Rectal smooth muscle tissue (tissue), 1 donor: ENCODE data around the gene OCSTAMP.

Experiments
- H3K27ac ChIP-seq: one replicate; pipeline ENCODE4 v1.7.0; 2013; ENCODE audit warnings: low read depth, low read length, inconsistent platforms
- H3K27me3 ChIP-seq: one replicate; pipeline ENCODE4 v1.7.0; 2013; ENCODE audit warnings: low read length; ENCODE audit not compliant: control insufficient read depth, insufficient read depth
- H3K36me3 ChIP-seq: one replicate; pipeline ENCODE4 v1.7.0; 2013; ENCODE audit warnings: low read length; ENCODE audit not compliant: control insufficient read depth, insufficient read depth
- H3K4me1 ChIP-seq: one replicate; pipeline ENCODE4 v1.7.0; 2013; ENCODE audit warnings: low read length; ENCODE audit not compliant: control insufficient read depth, insufficient read depth
- H3K4me3 ChIP-seq: one replicate; pipeline ENCODE4 v1.7.0; 2013; ENCODE audit warnings: low read length
- H3K9ac ChIP-seq: one replicate; pipeline ENCODE4 v1.7.0; 2013; ENCODE audit warnings: low read length

Gene OCSTAMP

GRCh38 chr20:46550461-46550860 is at the start of gene OCSTAMP:
Gene OCSTAMP, minus strand, starts transcription at chr20:46550654. Its CDS starts 94 bp downstream, at chr20:46550560.
- H3K27ac ChIP-seq, result no peak within 1 kb of the TSS
- no peaks in the 10 kb centered on the region for H3K36me3 ChIP-seq
- no peak within 1 kb of the TSS for H3K9ac ChIP-seq
- no peaks in the 10 kb centered on the region for H3K27me3 ChIP-seq
- no peak within 1 kb of the TSS for H3K4me3 ChIP-seq
- H3K4me1 ChIP-seq, result no peaks in the 10 kb centered on the region

- H3K4me1 ChIP-seq, result no peaks in the 10 kb centered on the region
- H3K9ac ChIP-seq, result no peak overlapping the region
- no peak overlapping the region for H3K4me3 ChIP-seq
- H3K36me3 ChIP-seq, result no peaks in the 10 kb centered on the region
- no peaks in the 10 kb centered on the region for H3K27me3 ChIP-seq
- H3K27ac ChIP-seq, result no peak overlapping the region
These were observed 49.0 kb upstream of the OCSTAMP start for GRCh38 chr20:46599227-46599987.

- no peak overlapping the region for H3K4me3 ChIP-seq
- no peaks in the 10 kb centered on the region for H3K27me3 ChIP-seq
- H3K36me3 ChIP-seq, result no peaks in the 10 kb centered on the region
- no peaks in the 10 kb centered on the region for H3K4me1 ChIP-seq
- no peak overlapping the region for H3K9ac ChIP-seq
- H3K27ac ChIP-seq, result no peak overlapping the region
These were observed 45.5 kb upstream of the OCSTAMP start for GRCh38 chr20:46595933-46596332.

- H3K9ac ChIP-seq, result no peak overlapping the region
- H3K27me3 ChIP-seq, result no peaks in the 10 kb centered on the region
- no peak overlapping the region for H3K4me3 ChIP-seq
- no peak overlapping the region for H3K27ac ChIP-seq
- no peaks in the 10 kb centered on the region for H3K4me1 ChIP-seq
- H3K36me3 ChIP-seq, result no peaks in the 10 kb centered on the region
These were observed 44.3 kb upstream of the OCSTAMP start for GRCh38 chr20:46594725-46595124.

- Histone ChIP-seq H3K9ac (no peak overlapping the region), H3K27ac (no peak overlapping the region), H3K36me3 (no peaks in the 10 kb centered on the region), H3K4me1 (no peaks in the 10 kb centered on the region), H3K27me3 (no peaks in the 10 kb centered on the region), H3K4me3 (no peak overlapping the region)
These were observed 42.3 kb upstream of the OCSTAMP start for GRCh38 chr20:46592580-46593362.

GRCh38 chr20:46590443-46590842 is 40.0 kb upstream of the OCSTAMP start:
- H3K4me3 ChIP-seq, result no peak overlapping the region

GRCh38 chr20:46588532-46589511 is 38.4 kb upstream of the OCSTAMP start:
- H3K9ac ChIP-seq, result no peak overlapping the region
- no peaks in the 10 kb centered on the region for H3K4me1 ChIP-seq
- no peak overlapping the region for H3K4me3 ChIP-seq
- no peak overlapping the region for H3K27ac ChIP-seq
- H3K27me3 ChIP-seq, result no peaks in the 10 kb centered on the region
- no peaks in the 10 kb centered on the region for H3K36me3 ChIP-seq

More at GRCh38 chr20:46590443-46590842, 40.0 kb upstream of the OCSTAMP start:
- Histone ChIP-seq H3K27ac (no peak overlapping the region), H3K9ac (no peak overlapping the region), H3K27me3 (no peaks in the 10 kb centered on the region), H3K4me1 (no peaks in the 10 kb centered on the region), H3K36me3 (no peaks in the 10 kb centered on the region)

GRCh38 chr20:46587986-46588385 is 37.5 kb upstream of the OCSTAMP start:
- Histone ChIP-seq H3K27me3 (no peaks in the 10 kb centered on the region), H3K4me3 (no peak overlapping the region), H3K36me3 (no peaks in the 10 kb centered on the region), H3K9ac (no peak overlapping the region), H3K27ac (no peak overlapping the region), H3K4me1 (no peaks in the 10 kb centered on the region)

GRCh38 chr20:46586724-46587123 is 36.3 kb upstream of the OCSTAMP start:
- no peaks in the 10 kb centered on the region for H3K27me3 ChIP-seq
- H3K9ac ChIP-seq, result no peak overlapping the region
- no peaks in the 10 kb centered on the region for H3K4me1 ChIP-seq
- no peaks in the 10 kb centered on the region for H3K36me3 ChIP-seq
- H3K27ac ChIP-seq, result no peak overlapping the region
- no peak overlapping the region for H3K4me3 ChIP-seq

GRCh38 chr20:46584508-46584907 is 34.1 kb upstream of the OCSTAMP start:
- H3K36me3 ChIP-seq, result no peaks in the 10 kb centered on the region
- H3K27me3 ChIP-seq, result no peaks in the 10 kb centered on the region
- H3K27ac ChIP-seq, result no peak overlapping the region
- H3K4me3 ChIP-seq, result no peak overlapping the region
- H3K9ac ChIP-seq, result no peak overlapping the region
- no peaks in the 10 kb centered on the region for H3K4me1 ChIP-seq

GRCh38 chr20:46583411-46584214 is 33.2 kb upstream of the OCSTAMP start:
- Histone ChIP-seq H3K27ac (no peak overlapping the region), H3K27me3 (no peaks in the 10 kb centered on the region), H3K36me3 (no peaks in the 10 kb centered on the region), H3K9ac (no peak overlapping the region), H3K4me3 (no peak overlapping the region), H3K4me1 (no peaks in the 10 kb centered on the region)
